Stimulated activated CD4-positive, alpha-beta T cell treated with anti-CD3 and anti-CD28 coated beads, Interleukin-4, amount 100 ng/mL, for 24 hours (primary cell): ENCODE data around the gene PDSS1.
A peak's percentile ranks its signal among the peaks of the same experiment; 100 is the strongest.

ENCODE experiments used
- DNase-seq: peaks from one replicate; pipeline ENCODE4 v3.0.0-alpha.2; 2020

The PDSS1 gene

DNA sequence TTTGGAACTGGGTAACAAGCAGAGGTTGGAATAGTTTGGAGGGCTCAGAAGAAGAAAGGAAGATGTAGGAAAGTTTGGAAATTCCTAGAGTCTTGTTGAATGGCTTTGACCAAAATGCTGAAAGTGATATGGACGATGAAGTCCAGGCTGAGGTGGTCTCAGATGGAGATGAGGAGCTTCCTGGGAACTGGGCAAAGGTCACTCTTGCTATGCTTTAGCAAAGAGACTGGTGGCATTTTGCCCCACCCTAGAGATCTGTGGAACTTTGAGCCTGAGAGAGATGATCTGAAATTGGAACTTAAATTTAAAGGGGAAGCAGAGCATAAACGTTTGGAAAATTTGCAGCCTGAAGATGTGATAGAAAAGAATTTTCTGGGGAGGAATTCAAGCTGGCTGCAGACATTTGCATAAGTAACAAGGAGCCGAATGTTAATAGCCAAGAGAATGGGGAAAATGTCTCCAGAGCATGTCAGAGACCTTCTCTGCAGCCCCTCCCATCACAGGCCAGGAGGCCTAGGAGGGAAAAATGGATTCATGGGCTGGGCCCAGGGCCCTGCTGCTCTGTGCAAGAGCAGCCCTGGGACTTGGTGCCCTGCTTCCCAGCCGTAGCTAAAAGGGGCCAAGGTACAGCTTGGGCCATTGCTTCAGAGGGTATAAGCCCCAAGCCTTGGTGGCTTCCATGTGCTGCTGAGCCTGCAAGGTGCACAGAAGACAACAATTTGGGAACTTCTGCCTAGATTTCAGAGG, 3.6 kb downstream of the PDSS1 start:
- DNase-seq = no peak

- no peak for DNase-seq
These were observed 5.6 kb downstream of the PDSS1 start for GRCh38 chr10:26703096-26703495.

DNA sequence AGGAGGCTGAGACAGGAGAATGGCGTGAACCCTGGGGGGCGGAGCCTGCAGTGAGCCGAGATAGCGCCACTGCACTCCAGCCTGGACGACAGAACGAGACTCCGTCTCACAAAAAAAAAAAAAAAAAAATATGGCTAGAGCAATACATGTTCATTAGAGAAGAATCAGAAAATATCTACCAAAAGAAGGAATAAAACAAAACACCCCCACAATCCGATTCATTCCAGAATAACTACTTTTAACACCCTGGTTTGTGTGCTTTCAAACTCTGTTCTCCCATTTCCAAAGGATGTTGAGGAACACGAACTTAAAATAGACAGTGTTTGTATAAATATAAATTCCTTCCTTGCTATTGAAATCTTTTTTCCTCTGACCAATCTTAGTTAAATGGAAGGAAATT, 6.5 kb downstream of the PDSS1 start:
- DNase-seq = no peak

GRCh38 chr10:26706206-26706605, 8.7 kb downstream of the PDSS1 start:
- DNase-seq = no peak

DNA sequence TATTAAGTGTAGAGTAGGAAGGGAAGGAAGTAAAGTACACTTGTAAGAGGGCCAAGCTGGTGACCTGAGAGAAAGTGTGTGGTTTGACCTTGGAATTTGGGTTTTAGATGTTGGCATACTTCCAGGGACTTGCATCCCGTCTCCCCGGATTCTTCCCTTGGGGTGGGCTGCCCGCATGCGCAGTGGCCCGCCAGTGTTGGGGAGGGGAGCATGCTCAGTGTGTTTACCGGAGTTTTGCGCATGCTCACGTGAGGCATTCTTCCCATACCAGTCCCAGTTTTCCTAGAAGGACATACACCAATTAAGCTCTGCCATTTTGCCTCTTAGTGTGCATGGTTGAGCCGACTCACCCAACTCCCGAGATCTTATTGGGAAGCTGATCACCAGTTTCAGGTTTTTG, 9.4 kb downstream of the PDSS1 start:
- no peak for DNase-seq

- no peak for DNase-seq
These were observed 13.8 kb downstream of the PDSS1 start for GRCh38 chr10:26711324-26711723.

- no peak for DNase-seq
These were observed 17.1 kb downstream of the PDSS1 start for GRCh38 chr10:26714415-26715136.

DNA sequence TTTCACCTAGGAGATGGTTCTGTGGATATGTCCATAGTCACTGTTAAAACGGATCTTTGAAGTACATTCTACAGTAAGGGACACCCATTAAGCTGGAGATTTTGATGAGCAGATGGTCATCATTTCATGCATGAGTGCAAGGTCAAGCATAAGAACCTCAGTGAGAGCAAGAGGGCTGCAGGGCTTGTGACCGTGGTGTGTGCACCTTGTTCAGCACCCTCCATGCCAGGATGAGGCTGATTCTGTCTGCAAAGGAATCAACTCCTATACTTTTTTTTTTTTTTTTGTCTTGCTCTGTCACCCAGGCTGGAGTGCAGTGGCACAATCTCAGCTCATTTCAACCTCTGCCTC, 17.6 kb downstream of the PDSS1 start:
- DNase-seq = no peak

GRCh38 chr10:26717476-26717875, 20.0 kb downstream of the PDSS1 start:
- DNase-seq = no peak

DNA sequence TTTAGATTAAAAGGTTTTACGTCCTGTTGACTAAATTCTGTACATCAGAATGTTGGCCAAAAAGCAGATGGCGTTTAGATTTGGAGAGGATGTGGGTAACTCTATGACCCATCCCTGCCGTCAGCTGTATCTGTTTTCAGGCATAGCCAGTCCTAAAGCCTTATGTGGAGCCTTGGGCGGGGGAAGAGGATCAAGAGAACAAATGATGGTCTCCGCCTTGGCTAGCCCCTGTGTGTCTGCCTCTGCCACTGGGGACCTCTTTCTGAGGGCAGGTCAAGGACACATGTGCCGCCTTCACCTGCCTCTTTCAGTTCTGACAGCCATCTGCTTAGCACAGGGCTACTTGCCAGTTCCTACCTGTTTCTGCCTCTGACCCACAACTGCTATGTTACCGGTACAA, 24.1 kb downstream of the PDSS1 start:
- DNase-seq = peak; percentile 22

GRCh38 chr10:26723016-26723415, 25.5 kb downstream of the PDSS1 start:
- DNase-seq = no peak

- peak; percentile 32 for DNase-seq
These were observed 28.6 kb downstream of the PDSS1 start for GRCh38 chr10:26725837-26726727.

- DNase-seq = no peak
These were observed 29.5 kb downstream of the PDSS1 start for GRCh38 chr10:26727005-26727404.

DNA sequence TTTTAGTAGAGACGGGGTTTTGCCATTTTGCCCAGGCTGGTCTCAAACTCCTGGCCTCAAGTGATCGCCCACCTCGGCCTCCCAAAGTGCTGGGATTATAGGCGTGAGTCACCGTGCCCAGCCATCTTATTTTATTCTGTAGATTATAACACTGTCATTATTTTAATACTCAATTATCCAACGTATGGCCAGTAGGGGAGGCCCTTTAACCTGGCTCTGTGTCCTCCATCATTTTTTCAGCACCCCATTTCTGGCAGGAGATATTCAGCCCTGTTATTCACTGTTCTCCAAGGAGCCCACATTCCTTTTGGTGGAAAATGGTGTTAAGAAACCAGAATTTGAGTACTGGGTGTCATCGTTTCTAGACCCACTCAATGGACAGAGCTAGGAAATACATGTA, 31.5 kb downstream of the PDSS1 start:
- DNase-seq = no peak

DNA sequence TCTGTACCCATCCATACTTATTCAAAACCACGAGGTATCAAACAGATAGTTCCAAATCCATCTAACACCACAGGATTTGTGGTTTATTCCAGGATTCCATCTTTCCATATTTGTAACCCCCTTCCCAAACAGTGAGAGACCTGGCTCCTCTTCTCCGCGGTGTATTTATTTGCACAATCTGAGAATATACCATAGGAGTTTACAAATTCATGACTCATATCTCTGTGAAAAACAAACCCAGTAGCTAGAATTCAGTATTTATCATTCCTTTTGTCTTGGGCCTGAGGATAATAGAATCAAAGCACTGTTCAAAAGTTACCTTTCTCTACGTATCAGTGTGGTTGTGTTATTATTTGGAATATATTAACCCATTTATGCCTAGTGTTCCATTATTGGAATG, 31.9 kb downstream of the PDSS1 start:
- no peak for DNase-seq

GRCh38 chr10:26730552-26730951, 33.1 kb downstream of the PDSS1 start:
- DNase-seq = no peak

DNA sequence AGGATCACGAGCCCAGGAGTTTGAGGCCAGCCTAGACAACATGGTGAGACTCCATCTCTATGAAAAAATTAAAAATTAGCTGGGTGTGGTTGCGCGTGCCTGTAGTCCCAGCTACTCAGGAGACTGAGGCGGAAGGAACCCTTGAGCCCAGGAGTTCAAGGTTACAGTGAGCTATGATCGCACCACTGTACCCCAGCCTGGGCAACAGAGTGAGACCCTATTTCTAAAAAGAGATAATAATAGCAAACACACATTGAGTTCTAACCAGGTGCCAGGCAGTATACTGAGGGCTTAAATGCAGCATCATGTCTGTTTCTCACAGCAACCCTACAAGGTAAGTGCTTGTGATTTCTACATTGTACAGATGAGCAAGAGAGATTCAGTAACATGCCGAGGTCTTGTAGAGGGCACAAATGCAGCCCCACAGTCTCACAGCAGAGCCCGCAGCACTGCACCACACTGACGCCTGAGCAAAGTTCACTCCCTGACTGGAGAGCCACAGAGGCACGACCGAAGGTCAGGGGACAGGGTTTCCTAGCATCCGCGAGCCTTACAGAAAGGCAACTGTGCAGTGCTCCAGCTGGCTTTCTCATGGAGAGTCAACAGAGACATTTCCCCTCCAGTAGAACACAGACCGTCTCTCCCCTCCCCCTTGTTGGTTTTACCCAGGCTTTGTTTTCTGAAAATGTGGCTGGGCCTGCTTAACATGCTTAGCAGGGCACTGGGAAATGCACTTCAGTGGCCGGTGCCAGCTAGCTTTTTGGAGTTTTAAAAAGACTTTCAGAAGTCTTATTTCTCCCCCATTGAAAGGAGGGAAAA, 36.5 kb downstream of the PDSS1 start:
- DNase-seq = no peak

DNA sequence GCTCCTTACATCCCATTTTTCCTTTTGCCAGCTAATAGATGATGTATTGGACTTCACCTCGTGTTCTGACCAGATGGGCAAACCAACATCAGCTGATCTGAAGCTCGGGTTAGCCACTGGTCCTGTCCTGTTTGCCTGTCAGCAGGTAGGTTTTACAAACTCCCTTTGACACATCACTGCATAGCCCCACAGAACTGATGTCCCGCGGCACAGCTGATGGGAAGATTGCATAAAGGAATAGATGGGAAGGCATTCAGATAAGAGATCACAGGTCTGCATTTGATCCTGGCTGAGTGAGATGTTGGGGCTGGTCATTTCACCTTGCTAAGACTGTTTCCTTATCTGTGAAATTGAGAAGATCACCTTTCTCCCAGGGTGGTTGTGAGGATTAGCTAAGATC, 37.9 kb downstream of the PDSS1 start:
- no peak for DNase-seq

GRCh38 chr10:26737730-26738129, 40.2 kb downstream of the PDSS1 start:
- DNase-seq = peak; percentile 43

DNA sequence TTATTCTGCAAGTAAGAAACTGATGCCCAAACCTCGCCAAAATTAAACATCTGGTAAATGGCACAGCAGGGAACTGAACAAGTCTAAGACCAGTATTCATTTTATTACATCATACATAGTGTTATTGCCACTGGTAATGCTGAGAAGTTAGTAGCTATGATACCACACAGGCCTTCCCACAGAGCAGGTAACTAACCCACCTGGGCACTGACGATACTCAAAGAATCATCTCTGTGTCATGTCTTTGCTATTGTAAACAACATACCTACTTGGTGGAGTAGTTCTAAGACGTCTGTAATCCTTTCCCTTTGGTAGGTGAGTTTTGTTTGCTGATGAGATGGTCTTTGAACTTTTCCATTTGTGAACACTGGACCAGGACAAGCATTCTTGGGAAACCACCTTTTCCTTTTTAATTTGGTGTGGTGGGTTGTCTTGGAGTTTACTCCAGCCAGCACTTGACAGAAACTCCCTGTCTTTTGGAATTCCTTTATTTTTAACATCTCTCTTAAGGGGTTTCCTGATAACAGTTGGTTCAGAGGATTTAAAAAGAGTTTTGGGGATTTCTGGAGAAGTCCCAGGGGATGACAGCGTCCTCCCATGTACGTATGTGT, 40.9 kb downstream of the PDSS1 start:
- DNase-seq = no peak

DNA sequence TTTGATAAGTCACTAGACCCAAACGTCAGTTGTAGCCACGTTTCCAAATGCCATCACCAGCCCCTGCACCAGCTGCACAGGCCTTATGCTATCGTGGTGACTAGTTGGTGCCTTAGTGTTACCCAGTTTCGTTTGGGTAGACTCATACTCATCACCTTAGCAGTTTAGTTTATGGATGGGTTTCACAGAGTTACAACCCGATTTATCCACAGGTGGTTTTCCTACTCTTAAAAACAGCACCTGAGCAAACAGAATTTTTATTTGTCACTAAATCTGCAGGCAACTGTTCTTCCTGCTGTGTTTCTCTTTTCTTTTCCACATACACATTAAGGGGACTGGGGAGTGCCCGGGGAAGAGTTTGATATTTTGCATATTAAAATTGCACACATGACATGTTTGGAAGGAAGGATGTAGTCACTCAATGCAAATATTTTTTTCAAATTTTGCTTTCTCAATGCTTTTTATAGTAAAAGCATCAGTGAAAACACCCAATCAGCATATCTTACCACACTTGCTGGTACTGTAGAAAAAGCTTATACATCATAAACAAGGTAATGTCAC, 41.6 kb downstream of the PDSS1 start:
- peak; percentile 41 for DNase-seq

- no peak for DNase-seq
These were observed 43.9 kb downstream of the PDSS1 start for GRCh38 chr10:26741368-26741767.
